Measurements from ENCODE around the gene SYNGR3. TPM values are rescaled to one million over a fixed set of nuclear protein-coding genes. Genes with fewer than 3 reads are reported as not detected.

SYNGR3 gene
- total and polyA plus RNA-seq, 2 of the 13 experiments (the other 11 are each of a cell fraction or from before 2014, with no cell fraction given): 0.97 to 5.7 TPM

GRCh38 chr16:1964506-1965395, 25.0 kb upstream of the SYNGR3 start, which contains the start of gene RPS2 (continued):
- TF ChIP-seq KLF12 (CRISPR knock-in tag; IDR thresholded peaks at IDR 0.05; ENCODE audit: borderline replicate concordance): peak; percentile 95
- TF ChIP-seq ZNF687 (CRISPR knock-in tag; IDR thresholded peaks at IDR 0.05): peak; percentile 75
- TF ChIP-seq ZBED4 (CRISPR knock-in tag; IDR thresholded peaks at IDR 0.05; ENCODE audit: borderline replicate concordance): 0 out of 2 replicates have a peak, but pooled peaks have one; percentile 58
- TF ChIP-seq HBP1 (CRISPR knock-in tag; IDR thresholded peaks at IDR 0.05; ENCODE audit: low read depth): 0 out of 2 replicates have a peak, but pooled peaks have one; percentile 36
- TF ChIP-seq ZNF142 (CRISPR knock-in tag; IDR thresholded peaks at IDR 0.05): peak; percentile 78; the same call in 1 of the 2 replicates
- TF ChIP-seq JUN (CRISPR knock-in tag; IDR thresholded peaks at IDR 0.05): no peak
- TF ChIP-seq ZNF674 (CRISPR knock-in tag; IDR thresholded peaks at IDR 0.05; ENCODE audit: low read depth): peak; percentile 60; the same call in 1 of the 2 replicates
- TF ChIP-seq ZFP36L2 (CRISPR knock-in tag; IDR thresholded peaks at IDR 0.05): no peak
- no peak; the same call in 1 of the 2 replicates for TF ChIP-seq CBX5 (CRISPR knock-in tag; IDR thresholded peaks at IDR 0.05; ENCODE audit: borderline replicate concordance)
- TF ChIP-seq TP53 (CRISPR knock-in tag; conservative IDR thresholded peaks at IDR 0.05): peak; percentile 81; the same call in 1 of the 2 replicates
- TF ChIP-seq RFXAP (CRISPR knock-in tag; IDR thresholded peaks at IDR 0.05; ENCODE audit: borderline replicate concordance): peak; percentile 56; the same call in 1 of the 2 replicates

Measured in HepG2 (cell line).